HEK293 (cell line): Measurements from ENCODE around the gene EEF1B2.

Experiments used
- CTCF ChIA-PET: fragments of 350-600 bp; formaldehyde crosslinking; extraction: SDS; loops from one replicate; lab custom pipeline; 2021; ENCODE audit warnings: antibody characterized with exemption; lab: Yijun Ruan, JAX
- POLR2A ChIA-PET: fragments of 300-600 bp; formaldehyde crosslinking; extraction: SDS; loops from one replicate; lab custom pipeline; 2020; ENCODE audit warnings: antibody characterized with exemption, inconsistent platforms; lab: Yijun Ruan, JAX
- H3K27ac ChIP-seq: fragments of 200-500 bp; sonication (Bioruptor generic); 2 replicates; pipeline ENCODE4 v1.5.1; 2014; ENCODE audit warnings: low read depth, low read length, control low read depth, inconsistent platforms; ENCODE audit errors: extremely low read depth
- H3K36me3 ChIP-seq, 2 experiments: fragments of 200-500 bp in 1 of 2; sonication (Bioruptor generic) in 1 of 2; 1 replicate in 1 of 2; 2 replicates in 1 of 2; pipeline ENCODE4 v1.5.1; 2014 to 2017; ENCODE audit warnings: inconsistent platforms in 2 of 2, low read length in 2 of 2; ENCODE audit not compliant: control insufficient read depth in 2 of 2, insufficient read depth in 1 of 2
- H3K4me1 ChIP-seq: fragments of 200-500 bp; sonication (Bioruptor generic); 2 replicates; pipeline ENCODE4 v1.5.1; 2014; ENCODE audit warnings: mild to moderate bottlenecking, low read length, inconsistent platforms; ENCODE audit not compliant: control insufficient read depth, insufficient read depth
- H3K4me3 ChIP-seq: 2 replicates; pipeline ENCODE4 v1.5.1; 2011; ENCODE audit warnings: low read depth, mild to moderate bottlenecking, control low read depth, low read length, moderate library complexity
- H3K9me3 ChIP-seq: fragments of 200-500 bp; sonication (Bioruptor generic); 2 replicates; pipeline ENCODE4 v1.5.1; 2014; ENCODE audit warnings: low read depth, low read length, inconsistent platforms; ENCODE audit not compliant: control insufficient read depth, insufficient read depth
- EGR2 ChIP-seq: fragments of 450-650 bp; formaldehyde crosslinking; IDR thresholded peaks from 2 replicates; pipeline ENCODE4 v1.5.1; 2016; ENCODE audit warnings: low read depth, missing biosample characterization, missing genetic modification characterization
- KLF7 ChIP-seq: fragments of 450-650 bp; formaldehyde crosslinking; IDR thresholded peaks from 2 replicates; pipeline ENCODE4 v1.5.1; 2016; ENCODE audit warnings: missing biosample characterization, missing genetic modification characterization, borderline replicate concordance
- OVOL3 ChIP-seq: fragments of 450-650 bp; formaldehyde crosslinking; IDR thresholded peaks from 2 replicates; pipeline ENCODE4 v1.5.1; 2016; ENCODE audit warnings: missing biosample characterization, missing genetic modification characterization
- SP7 ChIP-seq: fragments of 450-650 bp; formaldehyde crosslinking; IDR thresholded peaks from 2 replicates; pipeline ENCODE4 v1.5.1; 2016; ENCODE audit warnings: missing biosample characterization, missing genetic modification characterization
- ZNF121 ChIP-seq: fragments of 450-650 bp; formaldehyde crosslinking; IDR thresholded peaks from 2 replicates; pipeline ENCODE4 v1.5.1; 2016; ENCODE audit warnings: missing biosample characterization, missing genetic modification characterization
- ZNF138 ChIP-seq: fragments of 450-650 bp; formaldehyde crosslinking; IDR thresholded peaks from 2 replicates; pipeline ENCODE4 v1.5.1; 2016; ENCODE audit warnings: missing biosample characterization, missing genetic modification characterization, borderline replicate concordance
- ZNF146 ChIP-seq: fragments of 450-650 bp; formaldehyde crosslinking; IDR thresholded peaks from 2 replicates; pipeline ENCODE4 v1.5.1; 2016; ENCODE audit warnings: missing biosample characterization, missing genetic modification characterization
- ZNF223 ChIP-seq: fragments of 450-650 bp; formaldehyde crosslinking; IDR thresholded peaks from 2 replicates; pipeline ENCODE4 v1.5.1; 2016; ENCODE audit warnings: missing biosample characterization, missing genetic modification characterization
- ZNF433 ChIP-seq: fragments of 450-650 bp; formaldehyde crosslinking; IDR thresholded peaks from 2 replicates; pipeline ENCODE4 v1.5.1; 2016; ENCODE audit warnings: missing biosample characterization, missing genetic modification characterization, low read depth
- ZNF654 ChIP-seq: fragments of 450-650 bp; formaldehyde crosslinking; IDR thresholded peaks from 2 replicates; pipeline ENCODE4 v1.5.1; 2016; ENCODE audit warnings: low read depth, missing biosample characterization, missing genetic modification characterization
- ZNF658 ChIP-seq: fragments of 450-650 bp; formaldehyde crosslinking; IDR thresholded peaks from 2 replicates; pipeline ENCODE4; 2016; ENCODE audit warnings: missing biosample characterization, missing genetic modification characterization
- ZNF660 ChIP-seq: fragments of 450-650 bp; IDR thresholded peaks from 2 replicates; pipeline ENCODE4 v1.5.1; 2018; ENCODE audit warnings: missing biosample characterization, mild to moderate bottlenecking, missing genetic modification characterization
- ZNF707 ChIP-seq: fragments of 450-650 bp; formaldehyde crosslinking; IDR thresholded peaks from 2 replicates; pipeline ENCODE4 v1.5.1; 2016; ENCODE audit warnings: missing biosample characterization, missing genetic modification characterization
- ZNF843 ChIP-seq: fragments of 450-650 bp; formaldehyde crosslinking; IDR thresholded peaks from 2 replicates; pipeline ENCODE4 v1.5.1; 2016; ENCODE audit warnings: missing biosample characterization, missing genetic modification characterization
- TF ChIP-seq, protein P1 (sequence below): fragments of 450-650 bp; formaldehyde crosslinking; IDR thresholded peaks from 2 replicates; pipeline ENCODE4 v1.5.1; 2016; ENCODE audit warnings: missing biosample characterization, missing genetic modification characterization, borderline replicate concordance
- TF ChIP-seq, protein P2 (sequence below): fragments of 450-650 bp; formaldehyde crosslinking; IDR thresholded peaks from 2 replicates; pipeline ENCODE4 v1.5.1; 2017; ENCODE audit warnings: missing biosample characterization, missing genetic modification characterization
- TF ChIP-seq, protein P3 (sequence below): fragments of 450-650 bp; formaldehyde crosslinking; IDR thresholded peaks from 2 replicates; pipeline ENCODE4 v1.5.1; 2016; ENCODE audit warnings: missing biosample characterization, missing genetic modification characterization

The EEF1B2 gene

DNA sequence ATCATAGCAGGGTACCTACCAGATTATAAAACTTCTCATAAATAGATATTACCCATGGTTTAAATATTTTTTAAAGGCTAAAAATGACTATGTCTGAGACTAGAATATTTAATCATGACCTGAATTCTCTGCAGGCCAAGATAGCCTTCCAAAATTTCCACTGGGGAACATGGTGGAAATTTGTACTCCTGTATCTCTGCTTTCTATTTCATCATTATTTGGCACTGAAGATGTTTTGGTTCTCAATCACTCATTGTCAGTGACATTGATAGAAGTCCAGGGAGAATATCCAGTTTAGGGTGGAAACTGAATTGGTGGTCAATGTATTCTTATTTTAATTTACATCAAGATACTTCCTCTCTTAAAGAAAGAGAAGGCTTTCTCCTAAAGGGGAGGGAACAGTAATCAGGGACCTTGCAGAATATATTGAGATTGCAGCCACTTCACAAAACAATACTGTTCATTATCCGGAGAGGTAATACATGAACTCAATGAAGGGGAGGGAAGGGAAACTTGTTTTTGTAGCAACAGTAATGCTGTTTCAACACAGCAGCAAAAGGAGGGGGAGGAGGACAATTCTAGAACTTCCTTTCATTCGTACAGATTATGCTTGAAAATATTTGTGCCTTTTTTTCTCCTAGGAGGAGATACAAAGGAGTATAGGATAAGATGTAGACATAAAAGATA is 34.1 kb downstream of the EEF1B2 start:
- H3K27ac ChIP-seq: no peak overlapping the region
- H3K9me3 ChIP-seq: no peaks in the 10 kb centered on the region
- no peak overlapping the region for H3K4me3 ChIP-seq
- H3K36me3 ChIP-seq: no peaks in the 10 kb centered on the region
- TF ChIP-seq ZNF223: no peak
- TF ChIP-seq ZNF138 (tag by site-specific recombination): no peak
- TF ChIP-seq KLF7 (tag by site-specific recombination): no peak
- TF ChIP-seq ZNF654 (tag by site-specific recombination): no peak
- TF ChIP-seq ZNF660: no peak
- TF ChIP-seq OVOL3 (tag by site-specific recombination): no peak
- TF ChIP-seq ZNF658 (tag by site-specific recombination): no peak
- H3K4me1 ChIP-seq: no peaks in the 10 kb centered on the region; the same call in 1 of the 2 replicates
- POLR2A ChIA-PET: no interaction called here
- CTCF ChIA-PET: no interaction called here

DNA sequence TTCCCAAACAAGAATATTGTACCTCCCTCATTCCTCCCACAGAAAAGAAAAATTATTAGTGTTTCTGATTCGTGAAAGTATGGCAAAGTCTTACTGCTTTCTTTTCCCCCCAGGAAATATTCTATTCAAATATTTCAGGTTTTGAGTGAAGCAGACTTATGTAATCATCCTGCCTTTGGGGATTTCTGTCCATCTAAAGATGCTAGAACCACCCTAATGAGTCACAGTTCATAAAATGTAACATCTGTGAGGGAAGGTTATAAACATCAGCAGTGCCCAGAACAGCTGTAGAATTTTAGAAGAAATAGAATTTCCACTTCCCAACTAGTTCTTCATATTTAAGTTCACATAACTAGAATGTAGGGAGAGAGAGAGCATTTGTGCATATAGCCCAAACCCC is 39.0 kb downstream of the EEF1B2 start:
- Histone ChIP-seq H3K4me3 (no peak overlapping the region), H3K4me1 (no peaks in the 10 kb centered on the region; the same call in 1 of the 2 replicates)
- TF ChIP-seq ZNF146 (tag by site-specific recombination) (no peak), ZNF707 (tag by site-specific recombination) (no peak), SP7 (tag by site-specific recombination) (no peak), ZNF433 (no peak), ZNF843 (tag by site-specific recombination) (no peak), EGR2 (tag by site-specific recombination) (no peak)
- TF ChIP-seq, protein P1, sequence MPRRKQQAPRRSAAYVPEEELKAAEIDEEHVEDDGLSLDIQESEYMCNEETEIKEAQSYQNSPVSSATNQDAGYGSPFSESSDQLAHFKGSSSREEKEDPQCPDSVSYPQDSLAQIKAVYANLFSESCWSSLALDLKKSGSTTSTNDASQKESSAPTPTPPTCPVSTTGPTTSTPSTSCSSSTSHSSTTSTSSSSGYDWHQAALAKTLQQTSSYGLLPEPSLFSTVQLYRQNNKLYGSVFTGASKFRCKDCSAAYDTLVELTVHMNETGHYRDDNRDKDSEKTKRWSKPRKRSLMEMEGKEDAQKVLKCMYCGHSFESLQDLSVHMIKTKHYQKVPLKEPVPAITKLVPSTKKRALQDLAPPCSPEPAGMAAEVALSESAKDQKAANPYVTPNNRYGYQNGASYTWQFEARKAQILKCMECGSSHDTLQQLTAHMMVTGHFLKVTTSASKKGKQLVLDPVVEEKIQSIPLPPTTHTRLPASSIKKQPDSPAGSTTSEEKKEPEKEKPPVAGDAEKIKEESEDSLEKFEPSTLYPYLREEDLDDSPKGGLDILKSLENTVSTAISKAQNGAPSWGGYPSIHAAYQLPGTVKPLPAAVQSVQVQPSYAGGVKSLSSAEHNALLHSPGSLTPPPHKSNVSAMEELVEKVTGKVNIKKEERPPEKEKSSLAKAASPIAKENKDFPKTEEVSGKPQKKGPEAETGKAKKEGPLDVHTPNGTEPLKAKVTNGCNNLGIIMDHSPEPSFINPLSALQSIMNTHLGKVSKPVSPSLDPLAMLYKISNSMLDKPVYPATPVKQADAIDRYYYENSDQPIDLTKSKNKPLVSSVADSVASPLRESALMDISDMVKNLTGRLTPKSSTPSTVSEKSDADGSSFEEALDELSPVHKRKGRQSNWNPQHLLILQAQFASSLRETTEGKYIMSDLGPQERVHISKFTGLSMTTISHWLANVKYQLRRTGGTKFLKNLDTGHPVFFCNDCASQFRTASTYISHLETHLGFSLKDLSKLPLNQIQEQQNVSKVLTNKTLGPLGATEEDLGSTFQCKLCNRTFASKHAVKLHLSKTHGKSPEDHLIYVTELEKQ (tag by site-specific recombination): no peak
- TF ChIP-seq, all 188 proteins: peak for 0
- H3K36me3 ChIP-seq: no peaks in the 10 kb centered on the region
- POLR2A ChIA-PET: no interaction called here
- CTCF ChIA-PET: no interaction called here
- no peak overlapping the region for H3K27ac ChIP-seq
- H3K9me3 ChIP-seq: no peaks in the 10 kb centered on the region

DNA sequence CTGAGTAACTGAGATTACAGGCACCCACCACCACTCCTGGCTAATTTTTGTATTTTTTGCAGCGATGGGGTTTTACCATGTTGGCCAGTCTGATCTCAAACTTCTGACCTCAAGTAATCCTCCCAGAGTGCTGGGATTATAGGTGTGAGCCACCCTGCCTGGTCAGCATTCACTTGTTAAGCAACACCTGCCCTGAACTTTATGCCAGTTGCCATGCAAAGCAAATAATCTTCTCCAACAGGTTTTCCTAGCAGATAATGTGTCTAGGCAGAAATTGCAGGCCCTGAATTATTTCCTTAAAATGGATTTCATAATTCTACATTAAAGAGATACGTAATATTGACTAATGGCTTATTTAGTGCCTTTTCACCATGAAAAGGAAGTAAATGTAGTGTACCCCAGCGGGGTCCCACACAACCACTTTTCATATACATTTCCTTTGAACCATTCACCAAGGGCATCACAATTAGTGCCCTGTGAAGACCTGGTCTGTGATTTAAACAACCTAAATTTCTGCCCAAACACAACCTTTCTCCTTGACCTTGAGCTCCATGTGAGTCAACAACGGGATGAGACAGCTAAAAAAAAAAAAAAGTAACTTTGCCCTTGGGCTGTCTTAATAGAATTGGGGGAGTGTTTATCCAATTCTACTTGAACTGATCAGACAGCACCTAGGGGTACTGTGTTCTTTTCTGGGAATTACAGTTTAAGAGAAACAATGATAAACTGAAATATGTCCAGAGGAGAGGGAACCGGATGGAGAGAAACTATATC is 41.6 kb downstream of the EEF1B2 start:
- TF ChIP-seq ZNF121 (tag by site-specific recombination): no peak
- TF ChIP-seq, protein P2, sequence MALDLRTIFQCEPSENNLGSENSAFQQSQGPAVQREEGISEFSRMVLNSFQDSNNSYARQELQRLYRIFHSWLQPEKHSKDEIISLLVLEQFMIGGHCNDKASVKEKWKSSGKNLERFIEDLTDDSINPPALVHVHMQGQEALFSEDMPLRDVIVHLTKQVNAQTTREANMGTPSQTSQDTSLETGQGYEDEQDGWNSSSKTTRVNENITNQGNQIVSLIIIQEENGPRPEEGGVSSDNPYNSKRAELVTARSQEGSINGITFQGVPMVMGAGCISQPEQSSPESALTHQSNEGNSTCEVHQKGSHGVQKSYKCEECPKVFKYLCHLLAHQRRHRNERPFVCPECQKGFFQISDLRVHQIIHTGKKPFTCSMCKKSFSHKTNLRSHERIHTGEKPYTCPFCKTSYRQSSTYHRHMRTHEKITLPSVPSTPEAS (tag by site-specific recombination): no peak
- TF ChIP-seq, protein P3, sequence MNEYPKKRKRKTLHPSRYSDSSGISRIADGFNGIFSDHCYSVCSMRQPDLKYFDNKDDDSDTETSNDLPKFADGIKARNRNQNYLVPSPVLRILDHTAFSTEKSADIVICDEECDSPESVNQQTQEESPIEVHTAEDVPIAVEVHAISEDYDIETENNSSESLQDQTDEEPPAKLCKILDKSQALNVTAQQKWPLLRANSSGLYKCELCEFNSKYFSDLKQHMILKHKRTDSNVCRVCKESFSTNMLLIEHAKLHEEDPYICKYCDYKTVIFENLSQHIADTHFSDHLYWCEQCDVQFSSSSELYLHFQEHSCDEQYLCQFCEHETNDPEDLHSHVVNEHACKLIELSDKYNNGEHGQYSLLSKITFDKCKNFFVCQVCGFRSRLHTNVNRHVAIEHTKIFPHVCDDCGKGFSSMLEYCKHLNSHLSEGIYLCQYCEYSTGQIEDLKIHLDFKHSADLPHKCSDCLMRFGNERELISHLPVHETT (tag by site-specific recombination): no peak
- H3K36me3 ChIP-seq: no peaks in the 10 kb centered on the region
- peaks cover 4% of the 10 kb centered on the region; the same call in 1 of the 2 replicates for H3K4me1 ChIP-seq
- ChIA-PET CTCF (interaction anchor here (0.6 kb wide), 1 partner anchor 12 kb away, joined by 3 read pairs; no protein-coding TSS in a partner anchor), POLR2A (no interaction called here)
- H3K9me3 ChIP-seq: no peaks in the 10 kb centered on the region
- no peak overlapping the region for H3K4me3 ChIP-seq
- H3K27ac ChIP-seq: no peak overlapping the region
